B cell (primary cell): ENCODE measurements around the gene CACNA1G.

ENCODE experiments used
- CTCF ChIP-seq: fragments of 200-600 bp; IDR thresholded peaks from one replicate; pipeline ENCODE4 v1.8.0; 2022; ENCODE audit warnings: antibody characterized with exemption, mild to moderate bottlenecking
- EZH2 ChIP-seq: IDR thresholded peaks from 2 replicates; pipeline ENCODE4 v1.6.1; 2012; ENCODE audit warnings: borderline replicate concordance, low read depth, mild to moderate bottlenecking, moderate library complexity, low read length; ENCODE audit not compliant: insufficient read depth, poor library complexity, severe bottlenecking

DNA sequence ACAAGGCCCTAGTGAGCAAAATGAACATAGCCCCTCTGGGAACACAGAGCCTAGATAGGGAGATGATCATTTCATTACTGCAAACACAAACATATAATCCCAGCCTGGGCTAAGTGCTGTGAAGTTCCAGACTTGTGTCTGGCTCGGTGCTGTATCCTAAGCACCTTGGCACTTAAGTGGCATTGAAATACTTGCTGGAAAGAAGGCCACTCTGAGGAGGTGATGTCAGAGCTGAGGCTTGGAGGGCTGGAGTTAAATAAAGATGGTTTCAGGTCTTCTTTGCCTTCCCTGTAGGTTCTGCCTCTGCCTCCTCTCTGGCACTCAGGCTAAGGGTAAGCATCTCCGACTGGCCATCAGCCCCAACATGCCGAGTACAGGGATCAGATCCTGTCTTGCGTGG is 2.4 kb upstream of the CACNA1G start:
- TF ChIP-seq CTCF: no peak
- TF ChIP-seq EZH2: no peak
